DMS 273 (cell line): Measurements from ENCODE around the gene FMN1.

Experiments
- DNase-seq: peaks from one replicate; lab custom pipeline; 2025; ENCODE audit not compliant: unreplicated experiment; lab: John Stamatoyannopoulos, UW

Gene FMN1

DNA sequence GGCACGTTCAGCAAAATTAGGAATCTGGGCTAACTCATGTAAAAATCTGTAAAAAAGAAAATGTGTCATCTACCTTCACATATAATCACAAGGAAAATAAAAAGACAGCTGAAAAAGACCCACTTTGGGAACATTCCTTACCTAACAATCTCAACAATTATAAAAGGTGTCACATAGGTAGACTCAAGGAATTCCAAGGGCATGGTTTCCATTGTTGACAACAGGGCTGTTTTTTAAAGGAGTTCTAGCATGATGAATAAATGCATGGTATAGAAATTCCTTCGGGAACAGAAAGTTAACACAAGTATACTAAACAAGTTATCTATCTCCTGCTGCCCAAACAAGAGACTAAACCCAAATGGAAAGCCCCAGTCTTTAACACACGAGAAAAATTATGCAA is 292.5 kb downstream of the FMN1 start:
- no peak for DNase-seq

GRCh38 chr15:32901192-32901591 is 293.3 kb downstream of the FMN1 start:
- DNase-seq = no peak

- DNase-seq = peak; percentile 6
These were observed 295.4 kb downstream of the FMN1 start for GRCh38 chr15:32899126-32899596.

- no peak for DNase-seq
These were observed 296.1 kb downstream of the FMN1 start for GRCh38 chr15:32898414-32898813.

DNA sequence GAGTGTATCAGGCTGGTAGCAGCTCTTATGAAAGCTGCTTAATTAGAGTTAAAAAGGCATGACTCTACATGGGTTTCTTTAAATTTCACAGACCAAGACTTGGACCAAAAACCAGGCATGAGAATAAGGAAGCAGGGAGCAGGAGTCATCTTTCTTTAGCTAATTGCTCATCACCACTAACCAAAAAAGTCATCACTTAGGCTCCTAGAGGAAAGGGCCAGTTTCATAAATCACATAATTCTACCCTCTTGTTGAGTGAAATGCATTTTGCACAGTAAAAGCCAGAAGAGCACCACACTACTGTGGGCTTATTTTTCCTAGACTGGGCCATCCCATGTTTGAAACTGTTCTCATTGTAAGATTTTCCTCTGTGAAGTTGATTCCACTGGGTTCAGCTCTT is 301.1 kb downstream of the FMN1 start:
- DNase-seq = no peak

GRCh38 chr15:32889214-32889613 is 305.3 kb downstream of the FMN1 start:
- no peak for DNase-seq

DNA sequence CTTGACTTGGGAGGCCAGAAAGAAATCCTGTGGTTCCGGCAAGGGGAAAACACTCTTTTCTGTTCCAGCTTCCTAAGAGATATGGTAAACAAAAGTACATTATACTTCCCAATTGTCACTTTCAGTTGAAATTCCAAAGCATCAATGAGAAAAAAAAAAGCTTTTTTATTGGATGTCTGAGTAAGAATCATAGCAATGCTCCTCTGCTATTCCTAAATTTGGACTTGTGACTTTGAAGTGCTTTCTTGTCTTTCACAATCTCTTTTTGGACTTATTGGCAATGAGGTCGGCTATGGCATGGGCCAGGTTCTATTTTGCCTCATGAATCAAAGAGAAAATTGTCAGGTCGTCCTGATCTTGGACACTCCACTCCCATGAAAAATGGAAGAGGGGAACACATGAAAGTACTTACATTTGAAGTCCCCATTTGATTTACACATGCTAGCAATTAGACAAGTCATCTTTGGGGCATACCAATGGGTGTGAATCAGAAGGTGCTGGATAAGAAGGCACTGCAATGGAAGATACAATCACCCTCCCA is 306.2 kb downstream of the FMN1 start:
- DNase-seq = no peak

- DNase-seq = no peak
These were observed 307.4 kb downstream of the FMN1 start for GRCh38 chr15:32887090-32887489.

- DNase-seq = no peak
These were observed 308.1 kb downstream of the FMN1 start for GRCh38 chr15:32886459-32886858.

DNA sequence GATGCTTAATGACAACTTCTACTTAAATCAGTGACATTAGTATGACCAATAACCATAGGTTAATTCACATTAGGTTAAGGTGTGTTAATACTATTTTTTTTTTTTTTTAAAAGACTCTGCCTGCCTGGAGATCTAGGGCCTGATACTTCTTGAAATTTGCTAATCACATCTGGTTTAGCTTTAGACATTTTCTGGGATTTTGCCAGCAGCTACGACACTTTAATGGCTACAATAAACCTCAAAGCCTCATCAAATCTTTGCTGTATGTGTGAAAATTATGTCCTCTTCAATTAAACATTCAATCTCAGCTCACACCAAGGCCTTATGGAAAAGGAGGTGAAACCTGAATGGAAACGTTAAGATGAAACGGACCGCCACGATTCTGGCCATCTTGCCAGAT is 308.8 kb downstream of the FMN1 start:
- DNase-seq = no peak

DNA sequence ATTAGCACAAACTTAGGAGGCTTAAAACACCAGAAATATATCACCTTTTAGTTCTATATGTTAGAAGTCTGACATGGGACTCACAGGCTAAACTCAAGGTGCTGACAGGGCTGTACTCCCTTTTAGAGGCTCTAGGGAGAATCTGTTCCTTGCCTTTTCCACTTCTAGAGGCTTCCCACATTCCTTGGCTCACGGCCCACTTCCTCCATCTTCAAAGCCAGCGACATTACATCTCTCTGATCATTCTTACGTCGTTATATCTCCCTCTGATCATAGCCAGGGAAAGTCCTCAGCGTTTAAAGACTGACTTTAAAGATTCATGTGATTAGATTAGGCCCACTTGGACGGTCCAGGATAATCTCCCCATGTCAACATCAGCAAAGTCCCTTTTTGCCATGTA is 310.4 kb downstream of the FMN1 start:
- no peak for DNase-seq

DNA sequence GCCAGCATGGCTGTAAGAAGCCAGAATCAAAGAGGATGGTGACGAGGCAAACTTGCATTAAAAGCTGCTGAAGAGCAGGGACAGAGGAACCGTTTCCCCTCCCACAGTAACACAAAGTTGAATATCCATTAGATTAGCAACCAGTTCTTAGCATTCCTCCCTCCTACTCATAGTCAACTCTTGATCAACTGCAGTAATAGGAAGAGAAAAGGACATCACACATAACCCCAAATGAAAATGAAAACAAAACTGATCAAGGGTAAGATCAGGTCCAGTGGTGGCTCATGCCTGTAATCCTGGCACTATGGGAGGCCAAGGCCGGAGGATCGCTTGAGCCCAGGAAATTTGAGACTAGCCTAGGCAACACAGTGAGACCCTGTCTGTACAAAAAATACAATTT is 311.6 kb downstream of the FMN1 start:
- DNase-seq = no peak

GRCh38 chr15:32881528-32881927 is 313.0 kb downstream of the FMN1 start:
- no peak for DNase-seq

GRCh38 chr15:32880642-32881041 is 313.9 kb downstream of the FMN1 start:
- DNase-seq = no peak

- no peak for DNase-seq
These were observed 314.5 kb downstream of the FMN1 start for GRCh38 chr15:32879980-32880379.

DNA sequence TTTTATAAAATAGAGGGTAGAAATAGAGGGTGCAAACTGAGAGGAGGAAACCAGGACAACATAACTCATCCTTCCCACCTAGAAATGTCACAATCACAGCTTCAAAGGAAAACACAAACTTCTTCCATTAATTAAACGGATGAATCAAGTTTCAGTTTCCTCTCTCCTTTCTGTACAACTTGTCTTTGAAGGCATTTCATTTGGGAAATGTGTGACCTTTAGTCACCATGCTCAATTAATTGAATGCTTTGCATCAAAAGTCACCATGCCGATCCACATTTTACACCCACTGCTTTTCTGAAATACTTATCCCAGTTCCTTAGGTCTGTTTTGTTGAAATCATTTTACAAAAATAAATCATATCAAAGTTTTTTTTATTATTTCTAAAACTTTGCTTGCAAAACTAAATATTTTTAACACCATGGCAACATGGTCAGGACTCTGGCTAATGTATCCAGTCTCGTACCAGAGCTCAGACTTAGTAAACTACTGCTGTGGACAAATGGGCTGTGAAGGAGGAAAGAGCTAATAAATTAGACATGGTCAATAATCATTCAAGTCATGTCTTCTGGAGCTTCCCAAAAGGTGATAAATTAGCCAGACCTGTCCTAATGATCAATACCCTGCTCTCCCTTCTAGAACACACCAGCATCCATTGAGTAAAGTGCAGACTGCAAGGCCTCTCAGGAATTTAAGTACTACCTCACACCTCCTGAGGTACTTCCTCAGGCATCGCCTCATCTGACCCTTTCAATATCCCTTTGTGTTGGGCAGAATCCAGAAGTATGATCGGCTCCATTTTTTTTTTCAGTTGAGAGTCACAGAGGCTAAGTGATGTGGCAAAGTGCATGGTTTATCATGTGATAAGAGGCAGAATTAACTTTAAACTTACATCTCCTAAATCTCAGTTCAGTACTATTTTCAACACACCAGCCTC is 315.4 kb downstream of the FMN1 start:
- no peak for DNase-seq

- DNase-seq = no peak
These were observed 316.2 kb downstream of the FMN1 start for GRCh38 chr15:32878342-32878741.

DNA sequence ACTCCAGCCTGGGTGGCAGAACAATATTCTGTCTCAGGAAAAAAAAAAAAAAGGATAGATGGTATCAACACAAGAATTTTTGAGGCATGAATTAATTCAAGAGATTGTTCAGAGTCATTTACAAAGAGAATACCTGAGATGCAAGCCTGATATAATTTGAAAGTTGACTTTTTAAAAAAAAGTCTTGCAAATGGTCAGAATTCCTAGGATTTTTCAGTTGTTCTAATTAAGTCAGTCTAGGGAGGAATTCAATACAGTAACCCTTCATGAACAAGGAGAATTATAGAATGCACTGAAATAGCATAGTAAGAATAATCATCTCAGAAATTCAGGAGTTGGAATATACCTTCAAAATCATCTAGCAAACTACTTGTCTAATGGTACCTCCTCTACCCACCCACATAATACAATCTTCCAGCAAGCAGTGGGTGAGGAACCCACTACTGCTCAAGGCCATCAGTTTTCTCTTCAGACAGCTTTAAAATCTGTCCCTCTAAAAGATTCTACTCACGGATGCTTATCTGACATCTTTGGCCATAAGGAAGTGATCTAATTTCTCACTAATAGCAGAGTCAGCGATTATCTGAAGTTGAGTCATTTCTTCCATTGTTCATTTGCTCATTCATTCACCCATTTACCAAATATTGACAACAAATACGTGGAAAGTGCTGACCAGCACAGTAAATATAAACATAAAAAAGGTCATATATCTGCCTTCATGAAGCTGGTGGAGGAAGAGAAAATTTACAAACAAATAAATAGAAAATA is 317.1 kb downstream of the FMN1 start:
- no peak for DNase-seq

DNA sequence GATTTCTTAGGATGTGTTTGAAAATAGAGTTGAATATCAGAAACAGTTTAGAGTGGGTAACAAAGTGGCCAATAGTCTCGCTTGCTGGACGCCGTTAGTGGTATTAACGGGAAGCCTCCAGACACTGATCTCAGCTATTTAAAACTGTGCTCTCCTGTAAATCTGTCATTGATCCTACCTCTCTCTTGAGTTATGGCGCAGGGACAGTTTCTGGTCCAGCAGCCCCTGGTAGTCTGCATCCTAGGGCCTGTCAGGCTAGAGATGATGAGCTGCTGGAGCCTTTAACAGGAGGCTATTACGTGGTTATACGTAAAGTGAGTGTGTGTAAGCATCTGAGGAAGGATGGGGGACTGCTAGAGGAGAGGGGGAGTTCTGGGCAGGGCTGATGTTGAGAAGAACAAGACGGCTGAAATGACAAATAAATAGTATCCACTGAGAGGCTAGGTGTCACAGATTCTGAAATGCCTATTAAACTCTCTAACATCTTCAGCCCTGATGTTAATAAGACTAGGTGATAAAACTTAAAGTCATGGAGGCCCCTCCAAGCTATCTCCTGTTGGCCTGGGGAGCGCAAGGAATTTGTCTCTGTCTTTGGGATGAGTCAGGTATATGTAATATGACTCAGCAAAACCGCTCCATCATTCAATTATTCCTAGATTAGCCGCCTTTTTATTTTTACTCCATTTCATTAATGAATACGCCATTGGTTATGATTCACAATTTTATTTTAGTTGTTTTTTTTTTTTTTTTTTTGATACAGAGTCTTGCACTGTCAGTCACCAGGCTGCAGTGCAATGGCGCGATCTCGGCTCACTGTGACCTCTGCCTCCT is 321.0 kb downstream of the FMN1 start:
- DNase-seq = no peak

DNA sequence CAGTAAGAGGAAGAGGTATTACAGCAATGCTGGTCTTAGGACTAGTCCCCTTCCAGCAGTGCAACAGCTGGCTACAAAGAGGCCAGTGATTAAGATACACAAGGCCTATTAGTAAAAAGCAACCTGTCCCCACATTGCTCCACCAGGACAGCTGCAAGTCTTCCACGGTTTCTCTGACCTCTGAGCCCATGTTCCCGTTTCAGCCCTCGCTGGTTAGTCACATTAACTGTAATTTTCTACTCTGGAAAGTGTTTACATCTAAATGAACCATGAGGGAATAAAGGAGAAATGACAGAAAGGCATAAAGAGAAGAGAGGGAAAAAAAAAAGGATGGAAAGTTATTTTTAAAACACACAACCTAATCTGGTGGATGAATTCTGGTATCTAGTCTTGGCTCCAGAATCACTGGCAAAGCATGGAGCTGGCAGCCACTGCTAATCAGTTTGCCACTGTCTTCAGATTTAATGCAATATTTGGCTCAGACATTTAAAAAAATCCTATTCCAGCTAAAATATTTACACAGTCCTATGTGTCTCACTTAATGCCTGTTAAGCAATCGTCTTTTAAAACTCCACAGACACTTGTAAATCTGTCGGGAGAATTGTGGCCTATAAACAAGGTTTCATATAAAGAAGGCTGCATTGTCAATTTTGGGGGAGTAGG is 321.8 kb downstream of the FMN1 start:
- DNase-seq = no peak
